ENCODE results near the gene CBFB.
A peak's percentile ranks its signal among the peaks of the same experiment; 100 is the strongest.
"Not testable (repeated sequence)": the region's sequence is repeated elsewhere in the genome, so short reads cannot be mapped to it uniquely, and the experiment has no call there.

The CBFB gene

DNA sequence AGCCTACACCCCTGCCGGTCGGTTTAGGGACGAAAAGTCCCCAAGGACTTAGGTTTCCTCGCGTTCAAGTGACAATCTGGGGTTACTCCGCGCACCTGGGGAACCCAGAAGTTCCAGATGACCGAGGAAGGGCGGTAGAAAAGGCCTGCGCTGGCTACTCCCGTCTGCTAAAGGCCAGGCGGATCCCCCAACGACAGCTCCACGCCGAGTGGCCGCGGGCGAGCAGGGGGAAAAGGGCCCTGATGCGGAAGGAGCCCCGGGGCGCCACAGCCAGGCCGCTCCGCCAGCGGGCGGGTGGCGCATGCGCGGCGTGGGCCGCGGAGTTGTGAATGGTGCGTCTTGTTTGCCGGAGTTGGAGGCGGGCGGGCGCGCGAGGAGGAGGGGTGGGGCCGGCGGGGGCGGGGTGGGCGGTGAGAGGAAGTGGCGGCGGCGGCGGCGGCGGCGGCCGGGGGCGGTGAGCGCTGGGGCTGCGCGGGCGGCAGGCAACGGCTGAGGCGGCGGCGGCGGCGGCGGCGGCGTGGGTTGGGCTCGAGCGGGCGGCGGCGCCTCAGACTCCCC is at the start of gene CBFB:
CBFB (plus strand) TSS at position 454 of the 558 bp plus-strand sequence. CDS start 259 bp downstream, outside the sequence.
- DNase-seq, result peak; percentile 89

GRCh38 chr16:66983033-66983432 is 45.9 kb upstream of the CBFB start:
- no peak for DNase-seq

DNA sequence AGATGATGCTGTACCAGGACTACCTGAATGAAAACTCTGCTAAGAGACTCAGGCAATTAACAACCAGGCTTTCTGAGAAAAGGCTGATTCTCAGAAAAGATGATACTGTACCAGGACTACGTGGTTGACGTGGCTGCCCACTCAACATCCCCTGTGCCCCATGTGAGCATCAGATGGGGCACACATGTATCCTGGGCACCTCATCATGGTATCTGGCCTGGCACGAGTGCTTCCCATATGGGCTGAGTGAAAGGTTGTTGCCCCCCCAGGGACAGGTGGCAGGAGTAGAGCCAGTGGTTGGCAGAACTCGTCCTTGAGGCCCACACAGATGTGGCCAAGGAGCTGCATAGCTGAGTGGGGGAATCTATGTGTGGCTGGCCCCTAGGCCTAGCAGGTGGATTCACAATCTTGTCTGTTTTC is 44.0 kb upstream of the CBFB start:
- DNase-seq, result no peak

GRCh38 chr16:66986559-66986958 is 42.4 kb upstream of the CBFB start:
- DNase-seq, result no peak

- DNase-seq, result no peak
Measured at GRCh38 chr16:66988197-66988788, 40.7 kb upstream of the CBFB start, which contains the start of gene CES4A. CES4A (plus strand) TSS chr16:66988589; CDS start chr16:66988773, 184 bp downstream.

GRCh38 chr16:66991545-66992077 is 37.3 kb upstream of the CBFB start:
- no peak for DNase-seq

GRCh38 chr16:66993558-66993957 is 35.4 kb upstream of the CBFB start:
- DNase-seq, result not testable (repeated sequence)

GRCh38 chr16:66996324-66996982 is 32.5 kb upstream of the CBFB start:
- DNase-seq, result no peak

DNA sequence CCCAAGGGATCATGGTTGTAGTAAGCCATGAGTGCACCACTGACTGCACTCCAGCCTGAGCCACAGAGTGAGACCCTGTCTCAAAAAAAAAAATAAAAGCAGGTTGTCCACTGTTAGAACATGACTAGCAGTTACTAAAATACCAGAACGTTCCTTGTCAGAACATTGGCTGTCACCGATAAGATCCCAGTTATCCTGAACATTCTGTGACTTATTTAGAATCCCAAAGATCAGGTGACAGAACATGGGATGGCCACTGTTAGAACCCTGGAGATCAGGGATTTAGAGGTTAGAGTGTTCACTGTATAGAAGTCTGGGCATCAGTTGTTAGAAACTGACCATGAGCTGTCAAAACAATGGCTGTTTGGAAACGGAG is 32.0 kb upstream of the CBFB start:
- DNase-seq, result no peak

- DNase-seq, result no peak
Measured at GRCh38 chr16:67000384-67001351, 28.3 kb upstream of the CBFB start.

DNA sequence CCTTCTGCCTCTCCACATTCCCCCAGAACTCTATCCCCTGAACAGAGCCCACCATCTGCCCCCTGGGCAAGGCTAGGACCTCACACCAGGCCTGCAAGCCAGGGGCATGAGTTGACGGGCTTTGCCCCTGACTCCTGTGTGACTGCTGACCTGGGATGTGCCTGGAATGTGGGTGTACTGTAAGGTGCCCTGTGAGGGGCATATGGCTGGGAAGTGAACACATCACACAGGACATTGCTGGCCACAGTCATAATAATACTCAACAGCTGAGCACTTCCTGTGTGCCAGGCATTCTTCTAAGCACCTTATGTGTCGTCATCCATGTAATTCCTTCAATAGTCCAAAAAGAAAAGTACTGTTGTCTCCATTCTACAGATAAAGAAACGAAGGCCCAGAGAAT is 27.2 kb upstream of the CBFB start:
- no peak for DNase-seq

DNA sequence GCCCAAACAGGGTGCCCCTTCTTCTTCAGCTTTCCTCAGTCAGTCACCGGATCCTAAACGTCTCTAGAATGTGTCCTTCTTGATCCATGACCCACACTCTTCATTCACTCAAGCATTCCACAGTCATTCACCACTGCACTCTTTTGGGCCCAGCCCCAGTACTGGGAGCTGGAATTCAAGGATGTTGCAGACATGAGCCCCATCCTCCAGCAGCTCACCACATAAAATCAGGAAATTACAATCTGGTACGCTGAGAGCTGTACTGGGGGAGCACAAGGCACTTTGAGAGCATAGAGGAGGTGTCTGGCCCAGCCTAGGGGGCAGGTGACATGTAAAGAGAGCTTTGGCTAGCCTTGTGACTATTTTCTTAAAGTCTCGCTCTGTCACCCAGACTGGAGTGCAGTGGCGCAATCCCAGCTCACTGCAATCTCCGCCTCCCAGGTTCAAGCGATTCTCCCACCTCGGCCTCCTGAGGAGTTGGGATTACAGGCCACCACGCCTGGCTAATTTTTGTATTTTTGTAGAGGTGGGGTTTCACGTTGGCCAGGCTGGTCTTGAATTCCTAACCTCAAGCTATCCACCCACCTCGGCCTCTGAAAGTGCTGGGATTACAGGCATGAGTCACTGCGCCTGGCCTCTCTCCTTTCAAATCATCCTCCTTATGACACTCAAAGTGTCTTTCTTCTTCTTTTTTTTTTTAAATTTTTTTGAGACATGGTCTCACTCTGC is 21.9 kb upstream of the CBFB start:
- peak; percentile 72 for DNase-seq

GRCh38 chr16:67009158-67009557 is 19.8 kb upstream of the CBFB start:
- no peak for DNase-seq

DNA sequence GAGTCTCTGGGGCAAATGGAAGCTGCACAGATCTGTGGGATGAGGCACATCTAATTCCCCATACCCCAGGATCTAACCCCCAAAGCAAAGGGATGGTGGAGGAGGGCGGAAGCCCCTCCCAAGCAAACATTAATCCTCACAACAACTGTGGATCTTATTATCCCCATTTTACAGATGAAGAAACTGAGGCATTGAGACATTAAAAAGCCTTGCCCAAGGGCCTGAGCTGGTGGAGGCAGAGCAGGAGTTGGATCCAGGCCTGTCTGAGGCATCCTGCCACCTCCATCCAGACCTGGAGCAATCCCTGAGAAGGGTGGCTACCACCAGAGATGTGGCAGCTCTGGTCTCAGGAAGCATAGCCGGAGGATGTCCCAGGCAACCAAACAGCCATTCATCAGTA is 17.7 kb upstream of the CBFB start:
- DNase-seq, result no peak

DNA sequence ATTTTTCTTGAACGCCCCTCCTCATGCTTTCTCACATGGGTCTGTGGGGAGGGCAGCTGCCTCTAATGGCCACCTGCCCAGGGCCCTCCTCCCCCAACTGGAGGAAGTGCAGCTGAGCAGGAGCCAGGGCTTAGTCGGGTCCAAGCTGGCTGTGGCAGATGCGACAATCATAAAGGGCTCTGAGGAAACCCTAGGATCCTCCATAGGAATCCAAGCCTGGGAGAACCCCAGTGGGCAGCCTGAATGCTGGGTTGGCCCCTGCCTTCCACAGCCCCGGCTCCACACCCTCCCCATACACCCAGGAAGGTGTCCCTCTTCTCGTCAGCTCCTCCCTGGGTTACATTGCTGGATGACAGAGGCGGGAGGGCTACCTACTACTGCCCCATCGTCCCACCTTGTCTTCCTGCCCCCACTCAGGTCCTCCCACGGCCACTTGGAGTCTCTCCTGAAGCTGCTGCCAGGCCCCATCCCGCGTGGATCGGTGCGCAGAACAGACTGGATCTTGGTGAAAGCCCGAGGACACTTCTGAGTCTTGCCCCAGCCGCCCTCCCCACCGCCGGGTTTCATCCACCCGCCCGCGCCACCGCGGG is 15.6 kb upstream of the CBFB start:
- no peak for DNase-seq

DNA sequence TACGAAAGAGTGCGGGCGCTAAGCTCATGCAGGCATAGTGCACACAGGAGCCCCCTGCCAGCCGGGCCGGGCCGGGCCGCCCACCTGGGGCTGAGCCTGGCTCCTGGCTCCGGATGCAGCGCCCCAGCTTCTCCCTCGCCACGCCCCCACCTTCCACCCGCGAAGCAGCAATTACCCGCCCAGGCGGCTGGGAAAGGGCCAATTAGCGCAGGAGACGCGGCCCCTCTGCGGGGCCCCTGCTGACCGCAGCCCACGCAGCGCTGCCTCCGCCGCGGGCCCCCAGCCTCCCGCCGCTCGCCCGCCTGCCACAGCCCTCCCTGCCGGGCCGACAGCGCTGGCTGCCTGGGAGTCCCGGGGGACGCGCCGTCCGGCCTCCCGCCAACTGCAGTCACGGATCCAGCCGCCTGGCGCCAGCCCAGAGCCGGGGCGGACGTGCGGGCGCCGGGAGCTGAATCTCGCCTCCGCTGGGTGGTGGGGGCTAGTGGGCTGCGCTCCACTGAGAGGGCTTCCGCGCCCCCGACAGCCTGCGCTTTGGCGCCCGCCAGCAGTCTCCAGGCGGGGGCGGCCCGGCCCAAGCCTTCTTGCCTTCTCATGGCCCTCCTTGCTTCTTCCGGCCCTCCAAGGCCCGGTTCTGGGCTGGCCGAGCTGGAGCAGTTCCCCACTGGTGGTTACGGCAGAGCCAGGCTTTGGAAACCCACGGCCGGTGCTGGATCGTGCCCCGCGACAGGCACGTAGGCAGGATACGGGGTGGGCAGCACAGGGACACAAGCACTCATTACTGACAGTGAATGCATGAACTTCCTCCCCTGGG is 14.9 kb upstream of the CBFB start:
- peak; percentile 19 for DNase-seq

GRCh38 chr16:67014634-67015312 is 14.2 kb upstream of the CBFB start:
- no peak for DNase-seq

- DNase-seq, result no peak
Measured at GRCh38 chr16:67015313-67015731, 13.6 kb upstream of the CBFB start.

- DNase-seq, result peak; percentile 27
Measured at GRCh38 chr16:67016143-67016542, 12.8 kb upstream of the CBFB start.

GRCh38 chr16:67016681-67017420 is 12.1 kb upstream of the CBFB start:
- DNase-seq, result no peak
